Left lung (tissue), 10 donors: ENCODE data around the gene MRPL40. TPM values are rescaled to one million over a fixed set of nuclear protein-coding genes. Genes with fewer than 3 reads are reported as not detected.

ENCODE experiments used
- ATAC-seq: fragments of 200-7000 bp; cut with Tn5 transposase; one replicate; pipeline ENCODE4 v1.9.1; 2020; ENCODE audit warnings: moderate library complexity
- DNase-seq, 4 donors: peaks; one replicate each; pipeline ENCODE4 v3.0.0-alpha.2; 2013 to 2020
- H3K27ac ChIP-seq, 2 donors: fragments of 200-600 bp; sonication (generic) in 1 of 2; one replicate each; pipeline versions ENCODE4 v1.5.0 to v1.8.0; 2020 to 2021
- H3K27me3 ChIP-seq, 2 donors: fragments of 200-600 bp; sonication (generic) in 1 of 2; one replicate each; pipeline versions ENCODE4 v1.5.0 to v1.8.0; 2020 to 2021
- H3K36me3 ChIP-seq, 2 donors: fragments of 200-600 bp; sonication (generic) in 1 of 2; one replicate each; pipeline versions ENCODE4 v1.5.0 to v1.8.0; 2020 to 2021
- H3K4me1 ChIP-seq, 2 donors: fragments of 200-600 bp; one replicate each; pipeline ENCODE4 v1.8.0; 2021
- H3K4me3 ChIP-seq, 2 donors: fragments of 200-600 bp; sonication (generic) in 1 of 2; one replicate each; pipeline versions ENCODE4 v1.5.0 to v1.8.0; 2020 to 2021; ENCODE audit warnings: mild to moderate bottlenecking in 1 of 2
- H3K9me3 ChIP-seq, 2 donors: fragments of 200-600 bp; sonication (generic) in 1 of 2; one replicate each; pipeline versions ENCODE4 v1.5.0 to v1.8.0; 2020 to 2021
- intact Hi-C, 2 donors: fragments of 100-400 bp; cut with DNase I; formaldehyde crosslinking; loops; one replicate each; pipeline versions ENCODE4 v1.11.2 to v1.14.2; 2022
- polyA plus RNA-seq, 6 donors: library from polyadenylated mRNA; unstranded; fragments of 120-200 nt; gene quantifications; one replicate each; pipeline ENCODE4 v1.2.1, GENCODE V29; 2013; ENCODE audit not compliant: insufficient read length in 6 of 6
- total RNA-seq, 2 donors: library from RNA; stranded (reverse); fragmentation: NEBNext Ultra II Directional; extraction: Animal tissue kit (Norgen Biotek cat#: 25700); gene quantifications; one replicate each; pipeline ENCODE4 v1.2.1, GENCODE V29; 2021
- TF ChIP-seq, protein P1 (sequence below), 2 donors: fragments of 200-600 bp; sonication (generic) in 1 of 2; IDR thresholded peaks; one replicate each; pipeline versions ENCODE4 v1.5.0 to v1.8.0; 2021; ENCODE audit warnings: antibody characterized with exemption in 2 of 2
- donor health status: DM: no; HTN: yes; CAD: no.
- donor health status: DM: no; HTN: no; CAD: no.

Gene MRPL40
- total and polyA plus RNA-seq, 8 donors, result 21.9 to 42.6 (median 38.5) TPM

DNA sequence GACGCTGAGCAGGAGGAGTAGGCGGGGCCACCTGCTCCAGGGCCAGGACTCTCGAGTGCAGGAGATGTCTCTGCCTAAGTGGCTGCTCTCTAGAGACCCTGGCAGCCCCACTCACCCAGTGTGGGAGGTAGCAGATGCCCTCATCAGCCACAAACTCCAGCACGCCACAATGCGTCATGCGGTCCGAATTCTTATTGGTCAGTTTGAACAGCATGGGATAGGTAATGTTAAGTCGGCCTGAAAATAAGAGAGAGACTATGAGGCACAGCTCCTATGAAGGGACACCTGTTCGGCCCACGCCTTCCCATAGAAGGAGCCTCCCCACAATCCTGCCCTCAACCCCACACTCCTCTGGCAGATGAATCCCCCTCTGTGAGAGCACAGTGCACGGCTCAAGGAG is 39.2 kb downstream of the MRPL40 start:
- DNase-seq, result no peak
- intact Hi-C loops, result no loop called here
- peaks cover 0 to 89% of the 10 kb centered on the region in 2 donors for H3K36me3 ChIP-seq

DNA sequence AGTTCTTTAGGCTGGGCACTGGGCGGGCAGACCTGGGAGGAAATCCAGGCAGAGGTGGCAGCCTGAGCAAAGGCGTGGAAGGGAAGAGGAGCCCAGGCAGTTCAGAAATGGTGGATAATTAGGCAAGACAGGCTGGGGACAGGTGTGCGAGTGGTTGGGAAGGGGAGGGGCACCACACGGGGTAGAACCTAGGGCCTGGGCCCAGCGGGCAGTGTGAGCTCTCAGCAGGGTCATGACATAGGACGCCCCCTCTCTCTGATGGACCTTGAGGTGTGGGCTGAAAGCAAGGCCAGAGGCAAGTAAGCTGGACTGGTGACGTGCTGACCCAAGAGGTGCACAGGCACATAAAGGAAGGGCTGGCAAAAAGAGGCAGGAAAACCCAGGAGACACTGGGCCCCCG is 39.9 kb downstream of the MRPL40 start:
- no peak for ATAC-seq
- Histone ChIP-seq H3K9me3 (no peaks in the 10 kb centered on the region), H3K36me3 (peaks cover 0 to 82% of the 10 kb centered on the region in 2 donors), H3K27ac (no peak overlapping the region), H3K27me3 (no peaks in the 10 kb centered on the region), H3K4me3 (no peak overlapping the region), H3K4me1 (peaks cover 6 to 14% of the 10 kb centered on the region in 2 donors)
- intact Hi-C loops, result no loop called here
- TF ChIP-seq, protein P1, sequence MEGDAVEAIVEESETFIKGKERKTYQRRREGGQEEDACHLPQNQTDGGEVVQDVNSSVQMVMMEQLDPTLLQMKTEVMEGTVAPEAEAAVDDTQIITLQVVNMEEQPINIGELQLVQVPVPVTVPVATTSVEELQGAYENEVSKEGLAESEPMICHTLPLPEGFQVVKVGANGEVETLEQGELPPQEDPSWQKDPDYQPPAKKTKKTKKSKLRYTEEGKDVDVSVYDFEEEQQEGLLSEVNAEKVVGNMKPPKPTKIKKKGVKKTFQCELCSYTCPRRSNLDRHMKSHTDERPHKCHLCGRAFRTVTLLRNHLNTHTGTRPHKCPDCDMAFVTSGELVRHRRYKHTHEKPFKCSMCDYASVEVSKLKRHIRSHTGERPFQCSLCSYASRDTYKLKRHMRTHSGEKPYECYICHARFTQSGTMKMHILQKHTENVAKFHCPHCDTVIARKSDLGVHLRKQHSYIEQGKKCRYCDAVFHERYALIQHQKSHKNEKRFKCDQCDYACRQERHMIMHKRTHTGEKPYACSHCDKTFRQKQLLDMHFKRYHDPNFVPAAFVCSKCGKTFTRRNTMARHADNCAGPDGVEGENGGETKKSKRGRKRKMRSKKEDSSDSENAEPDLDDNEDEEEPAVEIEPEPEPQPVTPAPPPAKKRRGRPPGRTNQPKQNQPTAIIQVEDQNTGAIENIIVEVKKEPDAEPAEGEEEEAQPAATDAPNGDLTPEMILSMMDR (IDR thresholded peaks at IDR 0.05), result no peak
- no peak for DNase-seq

More for the DNA sequence above, 39.2 kb downstream of the MRPL40 start:
- H3K4me3 ChIP-seq, result no peak overlapping the region
- H3K27ac ChIP-seq, result no peak overlapping the region
- TF ChIP-seq, protein P1 (IDR thresholded peaks at IDR 0.05), result no peak
- H3K27me3 ChIP-seq, result no peaks in the 10 kb centered on the region
- ATAC-seq, result no peak
- H3K9me3 ChIP-seq, result no peaks in the 10 kb centered on the region
- H3K4me1 ChIP-seq, result peaks cover 3 to 7% of the 10 kb centered on the region in 2 donors

DNA sequence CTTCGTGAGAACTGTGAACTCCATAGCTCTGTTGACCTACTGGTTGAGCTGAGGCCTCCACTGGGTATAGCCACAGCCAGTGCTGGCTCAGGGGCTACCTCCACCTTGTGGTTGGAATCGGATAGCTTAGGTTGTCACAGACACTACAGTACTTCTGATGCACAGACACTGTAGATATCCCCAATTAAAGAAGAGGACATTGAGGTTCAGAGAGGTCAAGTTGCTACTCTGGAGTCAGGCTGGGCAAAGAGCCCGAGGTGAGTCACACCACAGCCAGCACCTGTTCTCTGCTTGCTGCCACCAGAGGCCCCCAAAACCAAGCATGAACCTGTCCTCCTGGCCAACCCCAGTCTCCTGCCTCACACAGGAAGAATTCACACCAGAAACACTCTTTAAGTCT is 41.2 kb downstream of the MRPL40 start:
- TF ChIP-seq, protein P1 (IDR thresholded peaks at IDR 0.05), result no peak
- no peak overlapping the region for H3K4me3 ChIP-seq
- no peaks in the 10 kb centered on the region for H3K27me3 ChIP-seq
- intact Hi-C loops, result no loop called here
- peaks cover 14 to 26% of the 10 kb centered on the region in 2 donors for H3K4me1 ChIP-seq
- DNase-seq (no peak), ATAC-seq (no peak)
- no peak overlapping the region for H3K27ac ChIP-seq
- peaks cover 0 to 69% of the 10 kb centered on the region in 2 donors for H3K36me3 ChIP-seq
- no peaks in the 10 kb centered on the region for H3K9me3 ChIP-seq

DNA sequence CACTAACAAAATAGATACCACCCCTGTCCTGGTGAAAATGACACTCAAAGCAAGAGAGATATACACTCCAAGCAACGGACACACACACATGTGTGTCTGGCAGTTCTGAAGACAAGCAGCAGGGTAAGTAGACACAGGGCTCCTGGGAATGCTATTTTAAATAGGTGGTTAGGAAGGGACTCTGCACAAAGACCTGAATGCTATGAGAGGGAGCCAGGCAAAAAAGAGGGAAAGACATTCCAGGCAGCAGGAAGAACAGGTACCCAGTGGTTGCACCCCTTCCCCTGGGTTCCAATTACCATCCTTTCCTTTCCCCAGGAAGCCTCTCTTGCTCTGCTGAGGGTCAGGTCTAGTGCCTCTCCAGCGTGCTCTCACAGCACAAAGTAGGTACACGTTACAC is 43.7 kb downstream of the MRPL40 start:
- ATAC-seq, result no peak
- TF ChIP-seq, protein P1 (IDR thresholded peaks at IDR 0.05), result no peak
- Histone ChIP-seq H3K27me3 (no peaks in the 10 kb centered on the region), H3K4me3 (no peak overlapping the region), H3K36me3 (peaks cover 0 to 44% of the 10 kb centered on the region in 2 donors), H3K27ac (no peak overlapping the region), H3K9me3 (no peaks in the 10 kb centered on the region), H3K4me1 (peaks cover 18 to 36% of the 10 kb centered on the region in 2 donors)
- intact Hi-C loops, result no loop called here
- DNase-seq, result no peak

DNA sequence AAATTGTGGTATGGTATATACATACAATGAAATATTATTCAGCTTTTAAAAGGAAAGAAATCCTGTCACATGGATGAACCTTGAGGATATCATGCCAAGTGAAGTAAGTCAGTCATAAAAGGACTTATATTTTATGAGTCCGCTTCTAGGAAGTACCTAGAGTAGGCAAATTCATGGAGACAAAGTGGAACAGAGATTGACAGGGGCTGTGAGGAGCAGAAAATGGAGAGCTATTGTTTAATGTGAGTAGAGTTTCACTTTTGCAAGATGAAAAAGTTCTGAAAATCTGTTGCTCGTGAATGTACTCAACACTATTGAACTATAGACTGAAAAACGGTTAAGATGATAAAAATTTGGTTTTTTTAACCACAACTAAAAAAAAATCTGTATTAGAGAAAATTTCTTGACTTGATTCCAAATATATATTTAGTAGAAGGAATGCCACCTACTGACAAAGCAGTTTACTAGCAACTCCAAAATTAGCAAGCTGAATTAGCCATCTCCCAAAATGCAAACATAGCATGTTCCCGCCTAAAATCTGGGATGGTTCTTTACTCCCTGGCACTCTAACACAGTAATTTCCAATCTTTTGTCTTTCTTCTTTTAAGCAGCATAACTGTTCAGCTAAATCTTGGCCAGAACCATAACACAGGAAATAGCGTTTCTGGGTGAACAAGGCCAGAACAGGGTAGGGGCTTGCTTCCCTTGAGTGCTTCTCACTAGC is 45.1 kb downstream of the MRPL40 start:
- intact Hi-C loops, result no loop called here
- Histone ChIP-seq H3K27me3 (no peaks in the 10 kb centered on the region), H3K9me3 (no peaks in the 10 kb centered on the region), H3K27ac (peak overlapping the region in 1 of 2 donors; percentile 98), H3K36me3 (peaks cover 0 to 30% of the 10 kb centered on the region in 2 donors), H3K4me1 (peaks cover 18 to 36% of the 10 kb centered on the region in 2 donors), H3K4me3 (peak overlapping the region; percentile 79)
- TF ChIP-seq, protein P1 (IDR thresholded peaks at IDR 0.05), result peak in 1 of 2 donors; percentile 12
- ATAC-seq (no peak), DNase-seq (peak in 2 of 4 donors; percentile 15 to 37)
